A549 (cell line): ENCODE results near the gene TUBG2. TPM values are rescaled to one million over a fixed set of nuclear protein-coding genes. Genes with fewer than 3 reads are reported as not detected.
"Not testable (repeated sequence)": the region's sequence is repeated elsewhere in the genome, so short reads cannot be mapped to it uniquely, and the experiment has no call there.

Experiments
- ATAC-seq, 2 experiments: fragments of 200-7000 bp in 1 of 2; fragments of >200 bp in 1 of 2; cut with Nextera tagmentation in 1 of 2; cut with Tn5 transposase in 1 of 2; 3 replicates each; pipeline versions ENCODE4 v1.8.0 to v1.9.1; 2018 to 2020; ENCODE audit warnings: mild to moderate bottlenecking in 1 of 2, moderate library complexity in 1 of 2
- CTCF ChIA-PET: fragments of 300-600 bp; sonication (Branson Sonifier 250); formaldehyde crosslinking; extraction: SDS; loops from one replicate; lab custom pipeline; 2021; ENCODE audit warnings: antibody characterized with exemption, inconsistent platforms; lab: Yijun Ruan, JAX
- POLR2A ChIA-PET: fragments of 350-600 bp; formaldehyde crosslinking; extraction: SDS; loops from one replicate; lab custom pipeline; 2021; ENCODE audit warnings: antibody characterized with exemption, inconsistent platforms; lab: Yijun Ruan, JAX
- DNase-seq, 2 experiments: peaks; one replicate each; pipeline versions ENCODE4 v3.0.0 to v3.0.0-alpha.2; 2011 to 2016; ENCODE audit warnings: low read depth in 1 of 2, low spot score in 1 of 2
- FAIRE-seq: peaks from 2 replicates; lab custom pipeline; 2011; peaks lifted over from hg19 to GRCh38; lab: Jason Lieb, UNC
- H3K27ac ChIP-seq, 2 experiments: fragments of >200 bp; sonication (Bioruptor Twin); formaldehyde crosslinking; 3 replicates each; pipeline ENCODE4 v1.5.1; 2016 to 2017
- H3K4me1 ChIP-seq: fragments of >200 bp; sonication (Bioruptor Twin); formaldehyde crosslinking; 3 replicates; pipeline ENCODE4 v1.6.1; 2016
- H3K4me2 ChIP-seq: fragments of >200 bp; sonication (Bioruptor Twin); formaldehyde crosslinking; 3 replicates; pipeline ENCODE4 v1.6.1; 2016
- H3K4me3 ChIP-seq: fragments of >200 bp; sonication (Bioruptor Twin); formaldehyde crosslinking; 3 replicates; pipeline ENCODE4 v1.5.1; 2016
- H3K9me3 ChIP-seq: fragments of >200 bp; sonication (Bioruptor Twin); formaldehyde crosslinking; 3 replicates; pipeline ENCODE4 v1.6.1; 2016
- BHLHE40 ChIP-seq: IDR thresholded peaks from 2 replicates; pipeline ENCODE4 v1.6.1; 2012; ENCODE audit warnings: low read depth, low read length, inconsistent platforms
- CBX2 ChIP-seq: fragments of 200-600 bp; sonication (generic); IDR thresholded peaks from 2 replicates; pipeline ENCODE4 v1.6.1; 2016; ENCODE audit warnings: low read depth, mild to moderate bottlenecking, borderline replicate concordance
- CBX8 ChIP-seq: fragments of 200-600 bp; sonication (generic); IDR thresholded peaks from 2 replicates; pipeline ENCODE4 v1.6.1; 2016
- CEBPB ChIP-seq, 2 experiments: fragments of >200 bp in 1 of 2; sonication (Bioruptor Twin) in 1 of 2; formaldehyde crosslinking in 1 of 2; IDR thresholded peaks; 2 replicates each; pipeline ENCODE4 v1.6.1; 2012 to 2016
- CHD2 ChIP-seq: fragments of 150-350 bp; IDR thresholded peaks from 2 replicates; pipeline ENCODE4 v1.6.1; 2014; ENCODE audit warnings: low read length; ENCODE audit not compliant: partially characterized antibody
- CHD4 ChIP-seq: fragments of 200-600 bp; sonication (generic); IDR thresholded peaks from 2 replicates; pipeline ENCODE4 v1.6.1; 2016; ENCODE audit warnings: antibody characterized with exemption, mild to moderate bottlenecking, borderline replicate concordance
- EHF ChIP-seq: fragments of 250-450 bp; sonication (Bioruptor Pico); IDR thresholded peaks from 2 replicates; pipeline ENCODE4 v1.5.0; 2020; ENCODE audit warnings: mild to moderate bottlenecking
- EP300 ChIP-seq, 2 experiments: fragments of >200 bp; sonication (Bioruptor Twin); formaldehyde crosslinking; IDR thresholded peaks; 2 replicates in 1 of 2; 3 replicates in 1 of 2; pipeline ENCODE4 v1.6.1; 2016 to 2017
- ESRRA ChIP-seq: fragments of 150-350 bp; IDR thresholded peaks from 2 replicates; pipeline ENCODE4 v1.6.1; 2014; ENCODE audit warnings: mild to moderate bottlenecking, low read length, borderline replicate concordance
- FOSB ChIP-seq: fragments of 250-450 bp; sonication (Bioruptor Pico); IDR thresholded peaks from 2 replicates; pipeline ENCODE4 v1.5.0; 2020; ENCODE audit warnings: mild to moderate bottlenecking, moderate library complexity
- FOSL2 ChIP-seq, 2 experiments: fragments of 450-650 bp in 1 of 2; fragments of >200 bp in 1 of 2; sonication (Bioruptor Twin) in 1 of 2; formaldehyde crosslinking; IDR thresholded peaks; 2 replicates each; pipeline versions ENCODE4 v1.5.0 to v1.6.1; 2016 to 2020; ENCODE audit warnings: mild to moderate bottlenecking in 1 of 2, moderate library complexity in 1 of 2
- FOXS1 ChIP-seq: fragments of 250-450 bp; sonication (Bioruptor Pico); IDR thresholded peaks from 2 replicates; pipeline ENCODE4 v1.5.0; 2020; ENCODE audit warnings: mild to moderate bottlenecking, moderate library complexity
- HES2 ChIP-seq: fragments of >200 bp; sonication (Bioruptor Twin); formaldehyde crosslinking; IDR thresholded peaks from 2 replicates; pipeline ENCODE4 v1.6.1; 2016
- HOXB13 ChIP-seq: fragments of 250-450 bp; sonication (Bioruptor Pico); IDR thresholded peaks from 2 replicates; pipeline ENCODE4 v1.5.0; 2020; ENCODE audit warnings: low read depth, mild to moderate bottlenecking, moderate library complexity
- HOXB5 ChIP-seq: fragments of 250-450 bp; sonication (Bioruptor Pico); IDR thresholded peaks from 2 replicates; pipeline ENCODE4 v1.5.0; 2020; ENCODE audit warnings: mild to moderate bottlenecking, moderate library complexity
- JUN ChIP-seq, 2 experiments: fragments of >200 bp; sonication (Bioruptor Twin); formaldehyde crosslinking; IDR thresholded peaks; 2 replicates in 1 of 2; 3 replicates in 1 of 2; pipeline ENCODE4 v1.6.1; 2016 to 2017
- NFE2L2 ChIP-seq: fragments of 150-350 bp; conservative IDR thresholded peaks from 2 replicates; pipeline ENCODE4 v1.6.1; 2014; ENCODE audit warnings: low read length
- NPAS2 ChIP-seq: fragments of 250-450 bp; sonication (Bioruptor Pico); IDR thresholded peaks from 2 replicates; pipeline ENCODE4 v1.8.0; 2022; ENCODE audit warnings: mild to moderate bottlenecking, moderate library complexity, borderline replicate concordance
- PHF8 ChIP-seq: fragments of 200-600 bp; sonication (generic); IDR thresholded peaks from 2 replicates; pipeline ENCODE4 v1.6.1; 2016; ENCODE audit warnings: low read depth, mild to moderate bottlenecking, antibody characterized with exemption, moderate library complexity, borderline replicate concordance
- POLR2A ChIP-seq: IDR thresholded peaks from 2 replicates; pipeline ENCODE4 v1.6.1; 2012; ENCODE audit warnings: mild to moderate bottlenecking, low read length
- RAD21 ChIP-seq, 2 experiments: fragments of >200 bp in 1 of 2; sonication (Bioruptor Twin) in 1 of 2; formaldehyde crosslinking in 1 of 2; IDR thresholded peaks in 1 of 2; conservative IDR thresholded peaks in 1 of 2; 2 replicates in 1 of 2; 3 replicates in 1 of 2; pipeline ENCODE4 v1.6.1; 2012 to 2018; ENCODE audit warnings: inconsistent platforms in 1 of 2
- RARB ChIP-seq: fragments of 250-450 bp; sonication (Bioruptor Pico); IDR thresholded peaks from 2 replicates; pipeline ENCODE4 v1.8.0; 2021; ENCODE audit warnings: mild to moderate bottlenecking, moderate library complexity
- RCOR1 ChIP-seq: fragments of 150-350 bp; IDR thresholded peaks from 2 replicates; pipeline ENCODE4 v1.6.1; 2014; ENCODE audit warnings: antibody characterized with exemption, low read length, low read depth
- SMC3 ChIP-seq: fragments of >200 bp; sonication (Bioruptor Twin); formaldehyde crosslinking; IDR thresholded peaks from 3 replicates; pipeline ENCODE4 v1.6.1; 2018; ENCODE audit warnings: inconsistent platforms
- ZNF302 ChIP-seq: fragments of 250-450 bp; sonication (Bioruptor Pico); IDR thresholded peaks from 2 replicates; pipeline ENCODE4 v1.9.0; 2021; ENCODE audit warnings: inconsistent platforms, mild to moderate bottlenecking, moderate library complexity
- WGBS: methylation state at CpG from one replicate; pipeline ENCODE4 v1.1.6; 2017; ENCODE audit errors: missing lambda C conversion rate; 5-methylcytosine and 5-hydroxymethylcytosine counted together
- polyA plus RNA-seq, 4 experiments: library from polyadenylated mRNA; depleted of rRNA in 3 of 4; stranded (reverse); fragments of >200 nt; fragmentation: RNase III in 1 of 4; extraction: RNeasy Plus Mini Kit Qiagen cat#74134 plus additional on column Dnase treatment in 1 of 4; gene quantifications; 2 replicates in 3 of 4; 3 replicates in 1 of 4; pipeline ENCODE4 v1.2.3, GENCODE V29; 2011 to 2017
- TF ChIP-seq, protein P1 (sequence below): IDR thresholded peaks from 2 replicates; pipeline ENCODE4 v1.6.1; 2012
- TF ChIP-seq, protein P2 (sequence below): fragments of 450-650 bp; IDR thresholded peaks from 2 replicates; pipeline ENCODE4 v1.6.1; 2014; ENCODE audit warnings: antibody characterized with exemption
- TF ChIP-seq, protein P3 (sequence below): IDR thresholded peaks from 2 replicates; pipeline ENCODE4 v1.6.1; 2012; ENCODE audit warnings: low read depth, borderline replicate concordance
- TF ChIP-seq, protein P4 (sequence below): fragments of 150-350 bp; IDR thresholded peaks from 2 replicates; pipeline ENCODE4 v1.6.1; 2014; ENCODE audit warnings: low read depth, mild to moderate bottlenecking, low read length

TUBG2 gene
- polyA plus RNA-seq, 2 of the 4 experiments (the other 2 are of a cell fraction), result 14.9 to 30.6 TPM

DNA sequence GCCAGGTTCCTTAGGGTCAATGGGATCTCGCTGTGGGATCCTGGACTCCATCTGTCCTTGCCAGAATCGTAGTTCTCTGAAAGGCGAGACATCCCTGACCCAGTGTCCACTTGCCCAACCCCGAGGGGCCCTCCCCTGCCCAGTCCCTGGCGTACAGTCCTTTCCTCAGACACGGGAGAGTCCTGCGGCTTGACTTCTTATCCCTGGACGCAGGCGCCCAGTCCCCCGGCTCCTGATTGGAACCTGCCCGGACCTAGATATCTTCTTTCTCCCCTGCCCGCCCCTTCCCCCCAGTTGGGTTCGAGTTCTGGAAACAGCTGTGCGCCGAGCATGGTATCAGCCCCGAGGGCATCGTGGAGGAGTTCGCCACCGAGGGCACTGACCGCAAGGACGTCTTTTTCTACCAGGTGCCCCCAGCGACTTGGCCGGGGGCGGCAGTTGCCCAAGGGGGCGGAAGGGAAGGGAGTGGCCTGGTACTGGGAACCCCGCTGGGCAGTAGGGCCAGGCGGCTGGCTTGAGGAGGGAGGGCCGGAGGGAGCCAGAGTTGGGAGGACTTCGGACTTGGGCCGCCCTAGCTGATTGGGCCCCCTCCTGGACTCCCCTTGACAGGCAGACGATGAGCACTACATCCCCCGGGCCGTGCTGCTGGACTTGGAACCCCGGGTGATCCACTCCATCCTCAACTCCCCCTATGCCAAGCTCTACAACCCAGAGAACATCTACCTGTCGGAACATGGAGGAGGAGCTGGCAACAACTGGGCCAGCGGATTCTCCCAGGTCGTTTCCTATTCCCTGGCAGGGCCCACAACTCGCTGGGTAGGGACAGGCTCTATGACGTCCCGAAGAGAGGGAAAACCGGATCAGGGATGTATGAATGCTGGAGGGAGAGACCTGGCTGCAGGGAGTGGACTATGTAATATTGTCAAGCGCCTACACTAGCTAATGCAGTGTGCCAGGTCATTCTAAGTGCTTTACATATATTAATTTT lies 49.0 kb upstream of the TUBG2 start:
- peak; percentile 60 to 63 for ATAC-seq
- TF ChIP-seq JUN (IDR thresholded peaks at IDR 0.05) (0 out of 5 replicates have a peak, but pooled peaks of 1 of the 2 experiments have one; percentile 0), PHF8 (0 out of 2 replicates have a peak, but pooled peaks have one; percentile 22)
- FAIRE-seq, result peak; percentile 72
- not testable (repeated sequence) for H3K9me3 ChIP-seq, DNase-seq
- Histone ChIP-seq H3K27ac (peak overlapping the region; percentile 91 to 92), H3K4me1 (peaks cover 22% of the 10 kb centered on the region), H3K4me3 (peak overlapping the region; percentile 90), H3K4me2 (peak overlapping the region; percentile 78)
- POLR2A ChIA-PET, result interaction anchor here (0.6 to 3.0 kb wide), 17 partner anchors 8 to 214 kb away, joined by 3 to 43 read pairs (median 5); partner anchors contain the start of genes BECN1, CCR10, CNTD1 and COA3
- CTCF ChIA-PET, result interaction anchor here (0.6 to 7.8 kb wide), 13 partner anchors 8 to 154 kb away, joined by 3 to 65 read pairs (median 5); partner anchors contain the start of genes PLEKHH3 and PSMC3IP
- 32% methylated on average over 31 of the region's 42 CpGs for WGBS

DNA sequence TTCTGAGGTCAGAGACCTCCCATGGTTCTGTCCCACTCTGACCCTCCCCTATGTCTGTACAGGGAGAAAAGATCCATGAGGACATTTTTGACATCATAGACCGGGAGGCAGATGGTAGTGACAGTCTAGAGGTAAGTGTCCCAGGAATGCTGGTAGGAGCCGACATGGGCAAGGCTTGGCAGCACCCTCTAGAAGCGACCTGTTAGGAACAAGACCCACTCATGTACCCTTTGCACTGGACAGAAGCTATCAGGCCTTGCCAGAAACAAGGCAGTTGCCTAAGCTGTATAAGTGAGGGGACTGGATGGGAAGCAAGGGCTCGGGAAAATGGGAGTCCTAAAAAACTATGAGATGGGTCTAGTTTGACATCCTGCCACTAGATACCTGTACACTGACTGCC lies 47.1 kb upstream of the TUBG2 start:
- DNase-seq (no peak), ATAC-seq (no peak), FAIRE-seq (no peak)
- no peaks in the 10 kb centered on the region for H3K9me3 ChIP-seq
- no peak overlapping the region for H3K4me2 ChIP-seq
- peaks cover 18% of the 10 kb centered on the region for H3K4me1 ChIP-seq
- H3K4me3 ChIP-seq, result no peak overlapping the region
- no peak overlapping the region for H3K27ac ChIP-seq
- CTCF ChIA-PET, result interaction anchor here (0.6 to 6.5 kb wide), 7 partner anchors 12 to 68 kb away, joined by 3 to 43 read pairs (median 5); partner anchors contain the start of genes PLEKHH3 and PSMC3IP
- TF ChIP-seq RARB (CRISPR knock-in tag) (no peak), HOXB13 (CRISPR knock-in tag) (no peak), POLR2A (no peak), RAD21 (conservative IDR thresholded peaks at IDR 0.05 in 1 of 2, IDR thresholded peaks at IDR 0.05 in 1 of 2) (no peak), ESRRA (no peak), CEBPB (IDR thresholded peaks at IDR 0.05) (no peak), NFE2L2 (no peak), PHF8 (no peak), BHLHE40 (no peak), FOSL2 (IDR thresholded peaks at IDR 0.05) (no peak), FOSL2 (CRISPR knock-in tag; IDR thresholded peaks at IDR 0.05) (no peak), CBX2 (no peak), SMC3 (no peak), CHD4 (no peak), CHD2 (no peak), EHF (CRISPR knock-in tag) (no peak), FOXS1 (CRISPR knock-in tag) (no peak)
- TF ChIP-seq, protein P1, sequence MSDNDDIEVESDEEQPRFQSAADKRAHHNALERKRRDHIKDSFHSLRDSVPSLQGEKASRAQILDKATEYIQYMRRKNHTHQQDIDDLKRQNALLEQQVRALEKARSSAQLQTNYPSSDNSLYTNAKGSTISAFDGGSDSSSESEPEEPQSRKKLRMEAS, result no peak
- TF ChIP-seq, protein P2, sequence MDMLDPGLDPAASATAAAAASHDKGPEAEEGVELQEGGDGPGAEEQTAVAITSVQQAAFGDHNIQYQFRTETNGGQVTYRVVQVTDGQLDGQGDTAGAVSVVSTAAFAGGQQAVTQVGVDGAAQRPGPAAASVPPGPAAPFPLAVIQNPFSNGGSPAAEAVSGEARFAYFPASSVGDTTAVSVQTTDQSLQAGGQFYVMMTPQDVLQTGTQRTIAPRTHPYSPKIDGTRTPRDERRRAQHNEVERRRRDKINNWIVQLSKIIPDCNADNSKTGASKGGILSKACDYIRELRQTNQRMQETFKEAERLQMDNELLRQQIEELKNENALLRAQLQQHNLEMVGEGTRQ, result no peak
- WGBS, result 94% methylated on average over 4 of the region's 4 CpGs
- POLR2A ChIA-PET, result no interaction called here

DNA sequence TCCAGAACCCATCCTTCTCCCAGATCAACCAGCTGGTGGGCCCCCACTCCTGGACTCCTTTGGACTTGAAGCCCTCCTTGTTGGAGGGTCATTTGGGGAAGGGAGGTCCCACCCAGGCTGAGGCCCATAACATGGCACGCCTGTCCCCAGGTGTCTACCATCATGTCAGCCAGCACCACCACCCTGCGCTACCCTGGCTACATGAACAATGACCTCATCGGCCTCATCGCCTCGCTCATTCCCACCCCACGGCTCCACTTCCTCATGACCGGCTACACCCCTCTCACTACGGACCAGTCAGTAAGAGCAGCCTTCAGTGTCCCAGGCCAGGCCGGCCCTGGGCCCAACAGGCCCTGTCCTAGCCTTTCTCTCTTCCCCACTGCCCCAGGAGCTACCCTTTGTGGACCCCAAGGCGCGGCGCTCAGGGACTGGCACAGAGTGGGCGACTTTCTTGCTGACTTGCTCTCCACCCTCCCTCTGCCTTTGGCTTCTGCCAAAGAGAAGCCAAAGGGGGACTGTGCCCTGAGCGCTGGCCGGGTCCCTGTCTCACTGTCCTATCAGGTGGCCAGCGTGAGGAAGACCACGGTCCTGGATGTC lies 45.3 kb upstream of the TUBG2 start:
- no peak overlapping the region for H3K4me3 ChIP-seq
- no peak overlapping the region for H3K27ac ChIP-seq
- no peaks in the 10 kb centered on the region for H3K9me3 ChIP-seq
- ChIA-PET POLR2A (no interaction called here), CTCF (interaction anchor here (0.5 to 7.7 kb wide), 6 partner anchors 10 to 311 kb away, joined by 3 to 75 read pairs (median 5); partner anchors contain the start of genes CCR10 and PLEKHH3)
- peaks cover 16% of the 10 kb centered on the region for H3K4me1 ChIP-seq
- H3K4me2 ChIP-seq, result no peak overlapping the region
- WGBS, result 93% methylated on average over 17 of the region's 17 CpGs
- FAIRE-seq, result no peak
- DNase-seq, result no peak
- ATAC-seq, result no peak
- TF ChIP-seq RCOR1 (no peak), CBX2 (no peak), EP300 (IDR thresholded peaks at IDR 0.05) (no peak), SMC3 (no peak), HOXB5 (CRISPR knock-in tag) (no peak), RARB (CRISPR knock-in tag) (no peak), ZNF302 (CRISPR knock-in tag) (no peak), POLR2A (no peak), CBX8 (no peak), HES2 (no peak), FOSB (CRISPR knock-in tag) (no peak), NPAS2 (CRISPR knock-in tag) (no peak), BHLHE40 (no peak), FOXS1 (CRISPR knock-in tag) (no peak)
- TF ChIP-seq, protein P3, sequence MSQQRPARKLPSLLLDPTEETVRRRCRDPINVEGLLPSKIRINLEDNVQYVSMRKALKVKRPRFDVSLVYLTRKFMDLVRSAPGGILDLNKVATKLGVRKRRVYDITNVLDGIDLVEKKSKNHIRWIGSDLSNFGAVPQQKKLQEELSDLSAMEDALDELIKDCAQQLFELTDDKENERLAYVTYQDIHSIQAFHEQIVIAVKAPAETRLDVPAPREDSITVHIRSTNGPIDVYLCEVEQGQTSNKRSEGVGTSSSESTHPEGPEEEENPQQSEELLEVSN, result no peak
- TF ChIP-seq, protein P4, sequence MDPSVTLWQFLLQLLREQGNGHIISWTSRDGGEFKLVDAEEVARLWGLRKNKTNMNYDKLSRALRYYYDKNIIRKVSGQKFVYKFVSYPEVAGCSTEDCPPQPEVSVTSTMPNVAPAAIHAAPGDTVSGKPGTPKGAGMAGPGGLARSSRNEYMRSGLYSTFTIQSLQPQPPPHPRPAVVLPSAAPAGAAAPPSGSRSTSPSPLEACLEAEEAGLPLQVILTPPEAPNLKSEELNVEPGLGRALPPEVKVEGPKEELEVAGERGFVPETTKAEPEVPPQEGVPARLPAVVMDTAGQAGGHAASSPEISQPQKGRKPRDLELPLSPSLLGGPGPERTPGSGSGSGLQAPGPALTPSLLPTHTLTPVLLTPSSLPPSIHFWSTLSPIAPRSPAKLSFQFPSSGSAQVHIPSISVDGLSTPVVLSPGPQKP, result no peak
